HL-60/S4 treated with phorbol 12-myristate 13-acetate at 8.2 ng/mL for 4 days and 3 days (cell line): ENCODE data around the gene SURF1.
"Not testable (repeated sequence)": the region's sequence is repeated elsewhere in the genome, so short reads cannot be mapped to it uniquely, and the experiment has no call there.

Source experiments
- in situ Hi-C: fragments of 300-500 bp; cut with MboI; formaldehyde crosslinking; loops from 2 replicates; pipeline ENCODE4 v1.15.0; 2022; ENCODE audit warnings: low sequenced_read_pairs

The SURF1 gene

GRCh38 chr9:133346021-133346785 lies 10.1 kb downstream of the SURF1 start:
- in situ Hi-C loops = no loop called here

GRCh38 chr9:133345596-133345995 lies 10.7 kb downstream of the SURF1 start:
- in situ Hi-C loops = no loop called here

- in situ Hi-C loops = no loop called here
Measured at GRCh38 chr9:133344979-133345378, 11.3 kb downstream of the SURF1 start.

- in situ Hi-C loops = no loop called here
Measured at GRCh38 chr9:133344071-133344470, 12.2 kb downstream of the SURF1 start.

GRCh38 chr9:133342570-133342969 lies 13.7 kb downstream of the SURF1 start:
- in situ Hi-C loops = no loop called here

- in situ Hi-C loops = no loop called here
Measured at GRCh38 chr9:133342069-133342406, 14.2 kb downstream of the SURF1 start.

GRCh38 chr9:133341369-133342068 lies 14.8 kb downstream of the SURF1 start:
- in situ Hi-C loops = no loop called here

- in situ Hi-C loops = no loop called here
Measured at GRCh38 chr9:133340916-133341315, 15.4 kb downstream of the SURF1 start.

GRCh38 chr9:133340256-133340655 lies 16.0 kb downstream of the SURF1 start:
- in situ Hi-C loops = no loop called here

GRCh38 chr9:133339641-133340040 lies 16.6 kb downstream of the SURF1 start:
- in situ Hi-C loops = no loop called here

GRCh38 chr9:133335924-133336811 lies 20.1 kb downstream of the SURF1 start, which contains the start of gene SURF6:
Gene SURF6 (minus strand): TSS chr9:133336188. CDS start chr9:133336132, 56 bp downstream.
- in situ Hi-C loops = no loop called here

- in situ Hi-C loops = not testable (repeated sequence)
Measured at GRCh38 chr9:133334888-133335287, 21.4 kb downstream of the SURF1 start.

GRCh38 chr9:133334161-133334560 lies 22.1 kb downstream of the SURF1 start:
- in situ Hi-C loops = no loop called here

- in situ Hi-C loops = no loop called here
Measured at GRCh38 chr9:133333566-133333965, 22.7 kb downstream of the SURF1 start.

GRCh38 chr9:133333011-133333410 lies 23.3 kb downstream of the SURF1 start:
- in situ Hi-C loops = no loop called here

- in situ Hi-C loops = no loop called here
Measured at GRCh38 chr9:133332381-133332730, 23.9 kb downstream of the SURF1 start.

GRCh38 chr9:133331641-133332380 lies 24.5 kb downstream of the SURF1 start:
- in situ Hi-C loops = no loop called here

- in situ Hi-C loops = no loop called here
Measured at GRCh38 chr9:133331221-133331620, 25.1 kb downstream of the SURF1 start.

- in situ Hi-C loops = not testable (repeated sequence)
Measured at GRCh38 chr9:133329306-133330156, 26.8 kb downstream of the SURF1 start.
